Activated T-helper 1 cell treated with anti-CD3 and anti-CD28 coated beads, Interleukin-12 subunit alpha, Interleukin-12 subunit beta, Interleukin-2, Interleukin-4 antibody, amounts not matched to agents 30 ng/mL and 10 ng/mL and 1 ng/mL, durations not matched to agents 14 hours and 24 hours and 36 hours (primary cell): ENCODE data around the gene SPATA2. TPM values are rescaled to one million over a fixed set of nuclear protein-coding genes. Genes with fewer than 3 reads are reported as not detected.
"Not testable (repeated sequence)": the region's sequence is repeated elsewhere in the genome, so short reads cannot be mapped to it uniquely, and the experiment has no call there.

ENCODE experiments used
- DNase-seq: peaks from one replicate; pipeline ENCODE4 v3.0.0; 2021; ENCODE audit warnings: low spot score
- H3K27ac Mint-ChIP-seq: one replicate; pipeline ENCODE4 v1.8.0; 2021; ENCODE audit warnings: mild to moderate bottlenecking, mixed read lengths
- H3K27me3 Mint-ChIP-seq: one replicate; pipeline ENCODE4 v1.8.0; 2022; ENCODE audit warnings: mild to moderate bottlenecking, moderate library complexity, mixed read lengths; ENCODE audit not compliant: insufficient read depth
- H3K36me3 Mint-ChIP-seq: one replicate; pipeline ENCODE4 v1.8.0; 2021; ENCODE audit warnings: low read depth, mixed read lengths
- H3K4me1 Mint-ChIP-seq: one replicate; pipeline ENCODE4 v1.8.0; 2021; ENCODE audit warnings: low read depth, mixed read lengths
- H3K4me3 Mint-ChIP-seq: one replicate; pipeline ENCODE4 v1.8.0; 2021; ENCODE audit warnings: mild to moderate bottlenecking, moderate library complexity, mixed read lengths
- H3K9me3 Mint-ChIP-seq: one replicate; pipeline ENCODE4 v1.8.0; 2021; ENCODE audit warnings: mixed read lengths
- intact Hi-C: fragments of 100-400 bp; cut with micrococcal nuclease; formaldehyde crosslinking; loops from one replicate; pipeline ENCODE4 v1.15.1; 2024
- total RNA-seq: library from RNA; stranded (reverse); gene quantifications from 2 replicates; pipeline ENCODE4 v1.2.3, GENCODE V29; 2022

Gene SPATA2
- total RNA-seq, 1 donor from 2014 or later, result 9.7 TPM

DNA sequence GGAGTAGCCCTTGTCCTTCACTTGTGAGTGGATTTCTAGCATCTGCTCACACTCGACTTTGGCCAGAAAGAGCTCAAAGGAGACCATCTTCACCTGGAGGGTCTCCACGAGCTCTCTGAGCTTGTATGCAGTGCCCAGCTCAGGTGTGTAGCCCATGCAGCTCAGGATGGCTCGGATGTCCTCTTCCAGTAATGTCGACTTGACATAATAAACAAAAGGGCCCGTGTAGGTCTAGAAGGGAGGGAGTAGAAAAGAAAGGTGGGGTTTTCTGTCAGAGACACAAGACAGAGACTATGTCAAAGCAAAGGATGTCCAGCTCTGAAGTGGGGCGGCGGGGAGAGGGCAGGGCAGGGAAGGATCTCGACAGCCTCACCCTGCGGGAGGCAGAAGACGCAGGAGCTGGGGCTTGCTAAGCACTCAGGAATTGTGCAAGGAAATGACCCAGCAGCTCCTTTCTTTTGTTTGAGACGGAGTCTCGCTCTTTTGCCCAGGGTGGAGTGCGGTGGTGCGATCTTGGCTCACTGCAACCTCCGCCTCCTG is 8.6 kb downstream of the SPATA2 start:
- Mint-ChIP-seq H3K27me3 (no peaks in the 10 kb centered on the region), H3K9me3 (no peaks in the 10 kb centered on the region), H3K27ac (no peak overlapping the region), H3K4me3 (no peak overlapping the region), H3K36me3 (peaks cover 26% of the 10 kb centered on the region), H3K4me1 (no peaks in the 10 kb centered on the region)
- DNase-seq, result no peak
- intact Hi-C loops, result no loop called here

DNA sequence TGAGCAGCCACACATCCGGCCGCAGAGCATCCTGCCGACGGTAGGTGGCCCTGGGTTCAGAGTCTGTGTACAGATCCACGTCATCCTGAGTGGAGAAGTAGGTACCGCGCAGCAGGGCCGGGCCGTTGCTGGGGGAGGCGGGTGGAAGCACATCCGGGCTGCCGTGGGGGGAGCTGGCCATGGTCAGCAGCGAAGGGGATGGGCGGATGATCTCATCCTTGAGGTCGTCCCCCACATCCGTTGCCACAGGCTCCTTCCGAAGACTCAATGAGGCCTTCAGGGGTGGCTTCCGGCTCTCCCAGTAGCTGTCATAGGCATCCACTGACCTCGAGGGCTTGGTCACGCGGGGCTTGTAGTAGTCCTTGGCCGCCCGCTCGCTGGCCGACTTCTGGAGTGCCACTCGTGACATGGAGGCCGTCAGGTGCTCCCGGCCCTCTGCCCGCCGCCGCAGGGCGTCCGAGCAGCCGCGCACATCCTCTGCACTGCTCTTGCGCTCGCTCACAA is 9.2 kb downstream of the SPATA2 start:
- H3K4me1 Mint-ChIP-seq, result no peaks in the 10 kb centered on the region
- H3K36me3 Mint-ChIP-seq, result peaks cover 25% of the 10 kb centered on the region
- DNase-seq, result no peak
- no peaks in the 10 kb centered on the region for H3K27me3 Mint-ChIP-seq
- H3K27ac Mint-ChIP-seq, result no peak overlapping the region
- intact Hi-C loops, result no loop called here
- H3K9me3 Mint-ChIP-seq, result no peaks in the 10 kb centered on the region
- H3K4me3 Mint-ChIP-seq, result no peak overlapping the region

DNA sequence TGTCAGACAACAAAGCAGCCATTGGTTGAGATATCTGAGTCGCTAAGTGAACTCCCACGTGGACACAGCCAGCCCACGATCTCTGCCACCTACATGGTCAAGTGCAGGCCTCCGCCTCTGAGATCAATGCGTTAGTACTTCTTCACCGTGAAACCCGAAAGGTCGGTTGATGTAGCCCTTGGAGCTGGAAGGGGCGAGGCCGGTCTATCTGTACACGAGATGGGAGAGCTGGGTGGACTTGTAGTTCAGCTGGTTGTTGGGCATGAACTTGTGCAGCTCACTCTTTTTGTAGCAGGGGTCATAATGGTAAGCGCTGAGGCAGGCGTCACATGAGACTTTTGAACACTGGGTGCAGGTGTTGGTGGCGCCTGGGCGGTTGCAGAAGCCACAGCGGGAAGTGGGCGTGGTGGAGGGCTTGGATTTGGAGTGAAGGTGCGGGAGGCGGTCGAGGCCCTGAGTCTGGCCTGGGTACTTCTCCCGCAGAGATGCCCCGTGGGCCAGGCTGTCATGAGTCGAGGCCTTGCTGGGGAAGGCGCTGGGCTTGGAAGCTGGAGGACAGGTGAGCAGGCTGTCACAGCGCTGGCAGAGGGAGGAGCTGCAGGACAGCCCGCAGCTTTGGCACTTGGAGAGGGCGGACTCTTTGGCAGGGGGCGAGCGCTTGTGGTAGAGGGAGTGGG is 9.8 kb downstream of the SPATA2 start:
- H3K9me3 Mint-ChIP-seq, result no peaks in the 10 kb centered on the region
- H3K4me1 Mint-ChIP-seq, result no peaks in the 10 kb centered on the region
- no peak overlapping the region for H3K4me3 Mint-ChIP-seq
- DNase-seq, result no peak
- H3K36me3 Mint-ChIP-seq, result peaks cover 24% of the 10 kb centered on the region
- no peak overlapping the region for H3K27ac Mint-ChIP-seq
- intact Hi-C loops, result no loop called here
- H3K27me3 Mint-ChIP-seq, result no peaks in the 10 kb centered on the region

DNA sequence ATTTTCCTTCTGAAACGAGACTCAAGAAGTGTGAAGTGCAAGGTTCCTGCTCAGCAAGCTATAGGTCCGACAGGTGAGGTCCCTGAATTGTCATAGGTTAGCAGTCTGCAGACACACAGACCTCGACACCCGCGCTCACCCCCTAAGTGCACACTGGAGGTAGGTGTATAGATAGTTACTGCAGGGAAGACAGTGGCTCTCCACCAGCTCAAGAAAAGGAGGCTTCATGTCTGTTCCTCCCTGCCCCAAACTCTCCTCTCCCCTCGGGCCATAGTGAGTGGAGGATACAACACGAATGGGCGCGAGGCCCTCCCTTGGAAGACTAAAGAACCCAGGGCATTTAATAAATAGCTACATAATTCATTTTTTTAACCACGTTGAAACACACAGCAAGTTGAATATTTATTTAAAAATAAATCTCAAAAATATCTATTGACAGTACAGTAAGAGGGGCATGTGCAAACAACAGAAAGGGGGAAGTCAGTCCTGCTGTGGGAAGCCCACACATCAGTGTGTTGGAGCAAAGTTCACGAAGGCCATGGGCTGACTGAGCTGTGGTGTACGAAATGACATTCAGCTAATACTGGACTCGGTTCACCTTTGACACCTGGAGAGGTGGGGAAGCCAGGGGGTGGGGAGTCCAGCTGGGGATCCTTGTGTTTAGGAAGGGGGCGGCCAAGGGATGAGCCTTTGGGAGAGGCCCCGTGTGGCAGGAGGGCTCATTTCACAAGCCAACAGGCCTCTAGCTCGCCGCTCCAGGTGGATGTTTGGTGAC is 10.7 kb downstream of the SPATA2 start:
- Mint-ChIP-seq H3K27ac (no peak overlapping the region), H3K4me3 (no peak overlapping the region), H3K9me3 (no peaks in the 10 kb centered on the region), H3K27me3 (no peaks in the 10 kb centered on the region), H3K4me1 (no peaks in the 10 kb centered on the region), H3K36me3 (peaks cover 21% of the 10 kb centered on the region)
- intact Hi-C loops, result no loop called here
- DNase-seq, result no peak

DNA sequence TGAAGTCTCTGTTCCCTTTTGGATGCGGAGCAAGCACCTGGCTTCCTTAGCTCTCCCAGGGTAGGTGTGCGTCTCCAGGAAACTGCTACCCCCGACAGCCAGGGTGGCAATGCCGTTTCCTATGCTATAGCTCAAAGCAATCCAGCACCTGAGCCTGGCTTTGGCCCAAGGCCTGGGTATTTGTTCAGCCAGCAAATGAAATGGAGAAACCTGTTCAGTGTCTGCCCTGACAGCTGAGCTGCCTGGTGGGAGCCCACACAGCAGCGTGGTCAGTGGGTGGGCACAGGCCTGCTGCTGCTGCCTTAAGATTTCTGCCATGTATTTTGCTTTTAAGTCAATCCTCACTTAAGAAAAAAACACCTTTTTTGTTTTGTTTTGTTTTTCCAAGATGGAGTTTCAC is 13.7 kb downstream of the SPATA2 start:
- intact Hi-C loops, result no loop called here
- Mint-ChIP-seq H3K9me3 (no peaks in the 10 kb centered on the region), H3K27ac (no peak overlapping the region)

DNA sequence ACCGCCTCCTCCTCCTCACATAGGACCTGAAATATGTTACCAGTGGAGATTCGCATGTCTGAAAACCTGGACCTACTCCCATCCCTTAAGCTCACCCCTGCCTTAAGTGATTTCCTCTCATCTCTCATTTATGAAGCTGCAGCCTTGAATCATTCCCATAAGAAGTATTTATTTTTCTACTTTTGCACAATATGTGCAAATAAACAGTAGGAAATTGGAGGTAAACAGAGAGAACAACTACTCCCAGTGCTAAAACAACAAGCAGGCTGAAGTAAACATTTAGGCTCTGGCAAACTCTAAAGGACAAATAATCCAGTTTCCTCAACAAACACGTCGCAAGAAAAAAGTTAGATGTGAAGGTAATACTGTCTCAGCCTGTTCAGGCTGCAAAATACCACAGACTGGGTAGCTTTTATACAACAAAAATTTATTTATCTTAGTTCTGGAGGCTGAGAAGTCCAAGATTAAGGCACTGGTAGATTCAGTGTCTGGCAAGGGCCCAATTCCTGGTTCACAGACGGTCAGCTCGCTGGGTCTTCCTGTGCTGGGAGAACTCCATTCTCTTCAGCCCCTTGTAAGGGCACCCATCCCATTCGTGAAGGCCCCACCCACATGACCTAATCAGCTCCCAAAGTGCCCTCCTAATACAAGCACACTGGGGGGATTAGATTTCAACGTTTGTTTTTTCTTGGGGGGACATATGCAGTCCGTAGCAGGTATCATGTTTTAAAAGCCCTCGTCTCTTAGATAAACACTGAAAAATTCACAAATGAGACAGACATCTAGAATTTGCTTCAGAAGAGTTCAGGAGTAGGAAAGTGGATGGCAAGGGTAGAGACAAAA is 15.6 kb downstream of the SPATA2 start:
- peaks cover 4% of the 10 kb centered on the region for H3K27me3 Mint-ChIP-seq
- no peak for DNase-seq
- H3K4me3 Mint-ChIP-seq, result no peak overlapping the region
- H3K27ac Mint-ChIP-seq, result no peak overlapping the region
- no peaks in the 10 kb centered on the region for H3K9me3 Mint-ChIP-seq
- no peaks in the 10 kb centered on the region for H3K4me1 Mint-ChIP-seq
- peaks cover 7% of the 10 kb centered on the region for H3K36me3 Mint-ChIP-seq
- intact Hi-C loops, result no loop called here

More for the DNA sequence above, 13.7 kb downstream of the SPATA2 start:
- no peak for DNase-seq
- peaks cover 2% of the 10 kb centered on the region for H3K27me3 Mint-ChIP-seq
- H3K36me3 Mint-ChIP-seq, result peaks cover 16% of the 10 kb centered on the region
- H3K4me3 Mint-ChIP-seq, result no peak overlapping the region
- no peaks in the 10 kb centered on the region for H3K4me1 Mint-ChIP-seq

DNA sequence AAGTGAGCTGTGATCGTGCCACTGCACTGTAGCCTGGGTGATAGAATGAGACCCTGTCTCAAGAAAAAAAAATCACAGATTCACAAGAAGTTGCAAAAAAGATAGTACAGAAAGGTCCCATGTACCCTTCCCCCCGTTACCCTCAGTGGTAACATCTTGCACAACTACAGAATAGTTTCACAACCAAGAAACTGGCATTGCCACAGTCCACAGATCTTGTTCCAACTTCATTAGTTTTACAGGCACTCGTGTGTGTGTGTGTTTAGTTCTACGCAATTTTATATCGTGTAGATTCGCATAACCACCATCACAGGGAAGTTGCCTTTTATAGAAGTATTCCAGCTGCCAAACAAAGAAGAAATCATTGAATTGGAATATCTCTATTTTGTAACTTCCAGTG is 19.1 kb downstream of the SPATA2 start:
- H3K36me3 Mint-ChIP-seq, result peaks cover 3% of the 10 kb centered on the region
- intact Hi-C loops, result no loop called here

DNA sequence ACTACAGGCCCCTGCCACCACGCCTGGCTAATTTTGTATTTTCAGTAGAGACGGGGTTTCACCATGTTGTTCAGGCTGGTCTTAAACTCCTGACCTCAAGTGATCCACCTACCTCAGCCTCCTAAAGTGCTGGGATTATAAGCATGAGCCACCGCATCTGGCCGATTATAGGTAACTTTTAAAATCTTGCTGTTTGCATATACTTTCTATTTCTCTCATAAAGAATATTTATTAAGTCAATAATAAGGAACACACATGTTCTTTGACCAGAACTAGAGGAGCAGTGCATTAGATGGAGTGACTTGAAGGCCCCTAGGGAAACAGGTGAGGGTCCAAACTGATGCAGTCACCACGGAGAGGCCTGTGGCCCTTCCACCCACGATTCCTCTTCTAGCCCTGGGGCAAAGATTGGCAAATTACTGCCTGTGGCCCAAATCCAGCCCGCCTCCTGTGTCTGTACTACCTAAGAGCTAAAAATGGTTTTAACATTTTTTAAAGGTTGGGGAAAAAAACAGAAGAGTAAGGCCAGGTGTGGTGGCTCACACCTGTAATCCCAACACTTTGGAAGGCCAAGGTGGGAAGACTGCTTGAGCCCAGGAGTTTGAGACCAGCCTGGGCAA is 19.7 kb downstream of the SPATA2 start:
- H3K4me3 Mint-ChIP-seq, H3K27me3 Mint-ChIP-seq, DNase-seq, intact Hi-C loops, H3K36me3 Mint-ChIP-seq, H3K9me3 Mint-ChIP-seq, H3K27ac Mint-ChIP-seq: not testable (repeated sequence)
- peaks cover 19% of the 10 kb centered on the region for H3K4me1 Mint-ChIP-seq

More for the DNA sequence above, 19.1 kb downstream of the SPATA2 start:
- no peaks in the 10 kb centered on the region for H3K9me3 Mint-ChIP-seq
- H3K27ac Mint-ChIP-seq, result no peak overlapping the region
- peaks cover 4% of the 10 kb centered on the region for H3K27me3 Mint-ChIP-seq
- peaks cover 19% of the 10 kb centered on the region for H3K4me1 Mint-ChIP-seq
- DNase-seq, result no peak
- H3K4me3 Mint-ChIP-seq, result no peak overlapping the region

DNA sequence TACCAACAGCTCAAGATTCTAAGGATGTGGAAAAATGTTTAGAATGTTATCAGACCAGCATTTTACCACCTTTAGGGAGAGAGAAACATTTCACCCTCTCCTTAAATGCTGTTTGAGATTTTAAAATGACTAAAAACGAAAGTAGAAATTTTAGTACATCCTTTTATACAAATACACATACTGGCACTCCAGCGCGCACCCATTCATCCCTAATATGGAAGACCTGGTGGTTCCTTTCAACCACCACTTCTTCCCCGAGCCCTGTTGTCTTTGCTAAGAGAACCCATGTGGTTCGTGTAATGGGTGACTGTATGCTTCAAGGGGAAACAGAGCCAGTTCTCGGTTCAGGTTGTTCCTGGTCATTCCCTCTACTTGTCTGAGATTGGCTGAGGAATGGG is 21.3 kb downstream of the SPATA2 start:
- Mint-ChIP-seq H3K36me3 (peaks cover 11% of the 10 kb centered on the region), H3K4me1 (peaks cover 19% of the 10 kb centered on the region), H3K27ac (peak overlapping the region; percentile 70), H3K27me3 (peaks cover 4% of the 10 kb centered on the region), H3K4me3 (peak overlapping the region; percentile 15), H3K9me3 (no peaks in the 10 kb centered on the region)
- intact Hi-C loops, result loop anchor here (1.0 kb wide), 1 partner anchor 21 kb away; the partner anchor contains the start of gene SPATA2
- no peak for DNase-seq

DNA sequence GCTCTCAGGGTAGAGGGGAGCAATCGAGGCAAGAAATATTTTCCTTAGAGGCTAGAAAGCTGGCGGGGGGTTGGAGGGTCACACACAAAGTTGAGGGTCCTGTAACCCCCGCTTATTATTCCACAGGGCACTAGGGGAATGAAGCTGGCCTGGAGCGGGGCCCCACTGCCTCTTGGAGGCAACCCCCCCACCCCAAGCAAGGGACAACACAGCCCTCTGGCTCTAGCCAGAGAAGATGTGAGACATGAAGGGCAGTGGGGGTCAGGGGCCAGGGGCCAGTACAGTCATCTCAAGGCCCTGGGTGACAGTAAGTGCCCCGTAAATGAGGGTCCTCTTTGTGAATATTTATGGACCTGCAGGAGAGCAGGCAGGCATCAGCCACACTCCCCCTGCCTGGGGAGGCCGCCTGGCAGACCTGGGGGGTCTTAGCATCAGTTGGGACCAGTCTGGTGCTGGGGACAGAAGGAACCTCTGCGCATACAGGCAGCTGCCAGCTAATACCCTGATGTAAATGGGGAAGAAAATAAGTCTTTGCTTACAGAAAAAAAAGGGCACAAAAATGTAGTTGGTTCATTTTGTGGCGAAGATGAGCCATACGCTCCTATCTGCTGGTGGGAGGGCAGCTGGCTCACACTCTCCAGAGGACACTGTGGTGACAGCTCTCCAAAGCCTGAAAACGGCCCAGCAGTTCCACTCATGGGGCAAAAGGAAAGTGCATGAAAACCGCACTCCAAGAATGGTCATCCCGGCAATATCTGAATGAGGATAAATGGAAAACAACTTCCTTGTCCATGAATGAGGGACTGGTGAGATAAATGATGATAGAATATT is 21.9 kb downstream of the SPATA2 start:
- peak overlapping the region; percentile 29 for H3K4me3 Mint-ChIP-seq
- H3K27me3 Mint-ChIP-seq, result peaks cover 4% of the 10 kb centered on the region
- no peak for DNase-seq
- intact Hi-C loops, result loop anchor here (1.0 kb wide), 1 partner anchor 22 kb away; the partner anchor contains the start of gene SPATA2
- peaks cover 16% of the 10 kb centered on the region for H3K36me3 Mint-ChIP-seq
- peaks cover 22% of the 10 kb centered on the region for H3K4me1 Mint-ChIP-seq
- H3K27ac Mint-ChIP-seq, result peak overlapping the region; percentile 70
- no peaks in the 10 kb centered on the region for H3K9me3 Mint-ChIP-seq

DNA sequence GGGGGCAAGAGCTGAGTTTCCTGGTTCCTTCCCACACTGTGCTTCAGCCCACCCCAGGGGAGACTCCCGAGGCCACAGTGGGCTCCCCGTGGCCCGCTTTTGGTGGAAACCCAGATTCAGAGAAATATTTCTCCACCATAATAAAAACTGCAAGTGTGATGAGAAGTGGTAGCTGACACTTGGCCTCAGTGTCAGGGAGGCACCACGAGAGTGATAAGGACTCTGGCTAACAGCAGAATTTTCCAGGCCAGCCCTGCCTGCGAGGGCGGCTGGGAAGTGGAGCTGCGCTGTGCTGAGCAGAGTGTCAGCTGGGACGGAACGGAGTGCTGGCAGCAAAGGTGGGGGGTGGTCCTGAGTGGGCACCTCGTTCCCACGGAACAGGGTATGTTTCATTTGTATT is 22.5 kb downstream of the SPATA2 start:
- peak overlapping the region; percentile 60 for H3K27ac Mint-ChIP-seq
- peaks cover 4% of the 10 kb centered on the region for H3K27me3 Mint-ChIP-seq
- no peak overlapping the region for H3K4me3 Mint-ChIP-seq
- peaks cover 26% of the 10 kb centered on the region for H3K4me1 Mint-ChIP-seq
- intact Hi-C loops, result no loop called here
- no peak for DNase-seq
- H3K36me3 Mint-ChIP-seq, result peaks cover 19% of the 10 kb centered on the region
- no peaks in the 10 kb centered on the region for H3K9me3 Mint-ChIP-seq
